HCT116 (cell line): ENCODE data around the gene TRIM59. TPM values are rescaled to one million over a fixed set of nuclear protein-coding genes. Genes with fewer than 3 reads are reported as not detected.

Source experiments
- ATAC-seq: fragments of 200-7000 bp; cut with Tn5 transposase; 2 replicates; pipeline ENCODE4 v1.9.1; 2020; ENCODE audit warnings: mild to moderate bottlenecking, moderate library complexity
- BruUV-seq: library from RNA; stranded (reverse); fragments of 400-500 nt; replicated peaks from 2 replicates; lab custom pipeline; 2021; lab: Mats Ljungman, UMichigan
- CTCF ChIA-PET: fragments of 300-600 bp; sonication (Branson Sonifier 250); formaldehyde crosslinking; loops from one replicate; lab custom pipeline; 2021; ENCODE audit warnings: antibody characterized with exemption; lab: Charles Lee
- POLR2A ChIA-PET: fragments of 300-600, 350-600 bp; sonication (Branson Sonifier 250); formaldehyde crosslinking; loops from one replicate; lab custom pipeline; 2021; ENCODE audit warnings: antibody characterized with exemption; lab: Charles Lee
- RAD21 ChIA-PET, 2 experiments: fragments of 300-600 bp; sonication (Branson Sonifier 250); formaldehyde crosslinking; loops; one replicate each; lab custom pipeline; 2023; ENCODE audit warnings: low total read pairs in 2 of 2; ENCODE audit not compliant: uncharacterized antibody in 2 of 2, unreplicated experiment in 2 of 2, low non-redundant PET in 1 of 2; lab: Charles Lee
- DNase-seq: peaks from one replicate; pipeline ENCODE4 v3.0.0-alpha.2; 2010; ENCODE audit warnings: low read depth, low spot score
- H2AFZ ChIP-seq: fragments of 200-600 bp; shearing (Covaris generic), sonication (generic); 2 replicates; pipeline ENCODE4 v1.6.1; 2017; ENCODE audit warnings: low read depth, mixed run types, mixed read lengths, antibody characterized with exemption, low read length; ENCODE audit not compliant: poor library complexity, severe bottlenecking
- H3K27ac ChIP-seq: 2 replicates; pipeline ENCODE4 v1.5.1; 2012; ENCODE audit warnings: low read depth, low read length
- H3K27me3 ChIP-seq: fragments of 200-600 bp; sonication (generic); 2 replicates; pipeline ENCODE4 v1.6.1; 2016; ENCODE audit warnings: mixed run types, low read length, mixed read lengths; ENCODE audit not compliant: insufficient read depth
- H3K36me3 ChIP-seq, 2 experiments: fragments of 200-500 bp in 1 of 2; fragments of 200-600 bp in 1 of 2; sonication (Bioruptor generic) in 1 of 2; sonication (generic) in 1 of 2; 2 replicates each; pipeline versions ENCODE4 v1.5.1 to v1.6.1; 2014 to 2016; ENCODE audit warnings: low read length in 2 of 2, inconsistent platforms in 1 of 2, mixed read lengths in 1 of 2, mixed run types in 1 of 2; ENCODE audit not compliant: insufficient read depth in 2 of 2, control insufficient read depth in 1 of 2
- H3K4me1 ChIP-seq, 2 experiments: fragments of 200-600 bp in 1 of 2; sonication (generic) in 1 of 2; 2 replicates each; pipeline versions ENCODE4 v1.5.1 to v1.6.1; 2012 to 2017; ENCODE audit warnings: low read length in 2 of 2, inconsistent platforms in 1 of 2, mild to moderate bottlenecking in 1 of 2, mixed read lengths in 1 of 2, mixed run types in 1 of 2, moderate library complexity in 1 of 2; ENCODE audit not compliant: insufficient read depth in 2 of 2, control insufficient read depth in 1 of 2
- H3K4me2 ChIP-seq: fragments of 200-600 bp; sonication (generic); 2 replicates; pipeline ENCODE4 v1.6.1; 2017; ENCODE audit warnings: mixed run types, low read length, mixed read lengths
- H3K4me3 ChIP-seq, 2 experiments: fragments of 200-600 bp in 1 of 2; sonication (generic) in 1 of 2; replicated peaks in 1 of 2; 2 replicates each; pipeline ENCODE4 v1.5.1; 2011 to 2016; ENCODE audit warnings: low read length in 2 of 2, control low read depth in 1 of 2, low read depth in 1 of 2, mild to moderate bottlenecking in 1 of 2, mixed read lengths in 1 of 2, mixed run types in 1 of 2
- H3K79me2 ChIP-seq: fragments of 200-600 bp; sonication (generic); 2 replicates; pipeline ENCODE4 v1.6.1; 2017; ENCODE audit warnings: mild to moderate bottlenecking, mixed run types, low read length, moderate library complexity, mixed read lengths; ENCODE audit not compliant: insufficient read depth
- H3K9ac ChIP-seq: fragments of 200-600 bp; sonication (generic); 2 replicates; pipeline ENCODE4 v1.6.1; 2016; ENCODE audit warnings: low read length, mixed read lengths
- H3K9me2 ChIP-seq: fragments of 200-600 bp; sonication (generic), shearing (Covaris generic); 2 replicates; pipeline ENCODE4 v1.6.1; 2017; ENCODE audit warnings: mixed run types, mild to moderate bottlenecking, moderate library complexity; ENCODE audit not compliant: insufficient read depth
- H3K9me3 ChIP-seq, 2 experiments: fragments of 200-500 bp in 1 of 2; fragments of 200-600 bp in 1 of 2; sonication (Bioruptor generic) in 1 of 2; sonication (generic) in 1 of 2; 2 replicates each; pipeline ENCODE4 v1.6.1; 2014 to 2017; ENCODE audit warnings: low read length in 2 of 2, mixed read lengths in 2 of 2, inconsistent platforms in 1 of 2, low read depth in 1 of 2, mild to moderate bottlenecking in 1 of 2, mixed run types in 1 of 2, moderate library complexity in 1 of 2; ENCODE audit not compliant: control insufficient read depth in 1 of 2, insufficient read depth in 1 of 2
- H4K20me1 ChIP-seq: fragments of 200-600 bp; sonication (generic), shearing (Covaris generic); 2 replicates; pipeline ENCODE4 v1.6.1; 2017; ENCODE audit warnings: mixed run types, mild to moderate bottlenecking, moderate library complexity; ENCODE audit not compliant: insufficient read depth
- CBX3 ChIP-seq: IDR thresholded peaks from 2 replicates; pipeline ENCODE4 v1.6.1; 2012; ENCODE audit warnings: low read depth
- CEBPB ChIP-seq: IDR thresholded peaks from 2 replicates; pipeline ENCODE4 v1.6.1; 2012; ENCODE audit warnings: low read depth
- EGR1 ChIP-seq: IDR thresholded peaks from 2 replicates; pipeline ENCODE4 v1.6.1; 2012; ENCODE audit warnings: low read depth
- ELF1 ChIP-seq: IDR thresholded peaks from 2 replicates; pipeline ENCODE4 v1.6.1; 2012; ENCODE audit warnings: low read depth, borderline replicate concordance
- EZH2 ChIP-seq: fragments of 200-600 bp; sonication (generic); IDR thresholded peaks from 2 replicates; pipeline ENCODE4 v1.6.1; 2017; ENCODE audit warnings: antibody characterized with exemption, mixed run types
- JUND ChIP-seq: IDR thresholded peaks from 2 replicates; pipeline ENCODE4 v1.6.1; 2012
- MAX ChIP-seq: IDR thresholded peaks from 2 replicates; pipeline ENCODE4 v1.6.1; 2012
- POLR2A ChIP-seq: IDR thresholded peaks from 2 replicates; pipeline ENCODE4 v1.7.0; 2011; ENCODE audit warnings: borderline replicate concordance; ENCODE audit not compliant: insufficient read depth, insufficient read length; ENCODE audit errors: extremely low read depth
- RAD21 ChIP-seq: IDR thresholded peaks from 2 replicates; pipeline ENCODE4 v1.6.1; 2012; ENCODE audit warnings: low read depth, mild to moderate bottlenecking
- REST ChIP-seq: IDR thresholded peaks from 2 replicates; pipeline ENCODE4 v1.6.1; 2012; ENCODE audit warnings: low read depth
- SIN3A ChIP-seq: IDR thresholded peaks from 2 replicates; pipeline ENCODE4 v1.6.1; 2012; ENCODE audit warnings: low read depth
- SP1 ChIP-seq: IDR thresholded peaks from 2 replicates; pipeline ENCODE4 v1.6.1; 2012; ENCODE audit warnings: low read depth
- ZNF274 ChIP-seq: fragments of 200-500 bp; sonication (Bioruptor generic); IDR thresholded peaks from 2 replicates; pipeline ENCODE4 v1.6.1; 2014; ENCODE audit warnings: mild to moderate bottlenecking, low read depth, low read length, inconsistent platforms
- intact Hi-C: fragments of 100-400 bp; cut with micrococcal nuclease; formaldehyde crosslinking; loops from 2 replicates; pipeline ENCODE4 v1.10.0; 2022
- total RNA-seq: library from RNA; stranded (reverse); gene quantifications from one replicate; pipeline ENCODE4 v1.2.1, GENCODE V29; 2021; ENCODE audit not compliant: unreplicated experiment

Gene TRIM59
- total RNA-seq, 1 experiment from 2014 or later = 41.6 TPM

GRCh38 chr3:160470181-160470580 lies 20.6 kb upstream of the TRIM59 start:
- no peaks in the 10 kb centered on the region for H3K9me2 ChIP-seq
- H3K9me3 ChIP-seq = peaks cover 0 to 5% of the 10 kb centered on the region in 2 experiments; a peak in 1 of 4 replicates
- no peak overlapping the region for H3K4me2 ChIP-seq
- H3K4me3 ChIP-seq = no peak overlapping the region
- no peaks in the 10 kb centered on the region for H3K79me2 ChIP-seq
- intact Hi-C loops = no loop called here
- DNase-seq (no peak), ATAC-seq (no peak)
- H3K4me1 ChIP-seq = 0 out of 4 replicates have a peak, but pooled peaks cover 0 to 7% of the 10 kb centered on the region in 2 experiments
- CTCF ChIA-PET = no interaction called here
- H2AFZ ChIP-seq = no peak overlapping the region
- TF ChIP-seq SP1 = no peak
- no peak for TF ChIP-seq CBX3
- TF ChIP-seq MAX = no peak
- TF ChIP-seq JUND = no peak
- TF ChIP-seq SIN3A = no peak
- TF ChIP-seq EZH2 = no peak
- TF ChIP-seq ELF1 = no peak
- TF ChIP-seq EGR1 = no peak
- no peak for TF ChIP-seq POLR2A
- TF ChIP-seq REST = no peak
- TF ChIP-seq CEBPB = no peak
- TF ChIP-seq ZNF274 = no peak
- no peak for TF ChIP-seq RAD21
- no peak overlapping the region for H3K27ac ChIP-seq
- no TSS peak for BruUV-seq
- RAD21 ChIA-PET = no interaction called here
- H3K36me3 ChIP-seq = no peaks in the 10 kb centered on the region
- no peak overlapping the region for H3K9ac ChIP-seq
- no peaks in the 10 kb centered on the region for H4K20me1 ChIP-seq
- no peaks in the 10 kb centered on the region for H3K27me3 ChIP-seq
- POLR2A ChIA-PET = no interaction called here
